K562 (cell line): ENCODE measurements around the gene RTN4. TPM values are rescaled to one million over a fixed set of nuclear protein-coding genes. Genes with fewer than 3 reads are reported as not detected.

ENCODE experiments used
- ATF6 ChIP-seq: sonication (generic); formaldehyde crosslinking; IDR thresholded peaks from 2 replicates; pipeline ENCODE4 v1.4.0; 2020; ENCODE audit warnings: mild to moderate bottlenecking, missing genetic modification reagents
- BRCA1 ChIP-seq, 2 experiments: fragments of 450-650 bp in 1 of 2; sonication (generic) in 1 of 2; formaldehyde crosslinking in 1 of 2; IDR thresholded peaks; 2 replicates each; pipeline versions ENCODE4 v1.5.0 to v1.6.1; 2017 to 2020; ENCODE audit warnings: mild to moderate bottlenecking in 1 of 2, missing genetic modification reagents in 1 of 2
- DEAF1 ChIP-seq: fragments of 450-650 bp; formaldehyde crosslinking; IDR thresholded peaks from 2 replicates; pipeline ENCODE4 v1.4.0; 2020; ENCODE audit warnings: mild to moderate bottlenecking, moderate library complexity
- FOS ChIP-seq: IDR thresholded peaks from 3 replicates; pipeline ENCODE4 v1.6.1; 2011; ENCODE audit not compliant: insufficient read length; ENCODE audit errors: extremely low read depth
- FOXK2 ChIP-seq, 2 experiments: fragments of 450-650 bp; IDR thresholded peaks in 1 of 2; conservative IDR thresholded peaks in 1 of 2; 2 replicates each; pipeline ENCODE4 v1.6.1; 2016; ENCODE audit warnings: low read depth in 2 of 2, mild to moderate bottlenecking in 1 of 2
- KLF10 ChIP-seq: fragments of 250-450 bp; sonication (Bioruptor Pico); IDR thresholded peaks from 2 replicates; pipeline ENCODE4 v1.6.1; 2021; ENCODE audit warnings: matching md5 sums
- MAX ChIP-seq: sonication (generic); formaldehyde crosslinking; IDR thresholded peaks from 2 replicates; pipeline ENCODE4 v1.9.0; 2022; ENCODE audit warnings: mild to moderate bottlenecking, missing genetic modification reagents
- NBN ChIP-seq: fragments of 450-650 bp; IDR thresholded peaks from 2 replicates; pipeline ENCODE4 v1.6.1; 2016; ENCODE audit warnings: low read depth, mild to moderate bottlenecking
- ZBTB5 ChIP-seq: fragments of 450-650 bp; IDR thresholded peaks from 2 replicates; pipeline ENCODE4 v1.6.1; 2017; ENCODE audit warnings: antibody characterized with exemption
- ZNF175 ChIP-seq: fragments of 200-800 bp; sonication (Bioruptor generic); IDR thresholded peaks from 2 replicates; pipeline ENCODE4 v1.6.1; 2016; ENCODE audit warnings: low read depth, mild to moderate bottlenecking, missing genetic modification characterization, missing compliant biosample characterization
- ZNF280A ChIP-seq: fragments of 450-650 bp; IDR thresholded peaks from 2 replicates; pipeline ENCODE4 v1.6.1; 2018; ENCODE audit warnings: mild to moderate bottlenecking, low read depth; ENCODE audit not compliant: partially characterized antibody
- ZNF57 ChIP-seq: fragments of 450-650 bp; formaldehyde crosslinking; IDR thresholded peaks from 2 replicates; pipeline ENCODE4 v1.4.0; 2020; ENCODE audit warnings: mild to moderate bottlenecking, moderate library complexity
- ZNF75A ChIP-seq: fragments of 450-650 bp; formaldehyde crosslinking; IDR thresholded peaks from 2 replicates; pipeline ENCODE4 v1.4.0; 2020; ENCODE audit warnings: mild to moderate bottlenecking
- polyA plus RNA-seq, 8 experiments: library from polyadenylated mRNA; depleted of rRNA in 4 of 8; stranded (reverse) in 5 of 8; unstranded in 3 of 8; fragments of >200 nt; fragmentation: Nextera tagmentation in 2 of 8; fragmentation: Illumina TruSeq in 1 of 8; extraction: Ambion mirVana in 2 of 8; extraction: Trizol in 1 of 8; gene quantifications; 2 replicates each; pipeline versions ENCODE4 v1.2.1 to v1.2.3, GENCODE V29; 2011 to 2014; ENCODE audit warnings: inconsistent platforms in 1 of 8, missing spikeins in 1 of 8
- total RNA-seq, 7 experiments: library from RNA; depleted of rRNA in 6 of 7; stranded (reverse); fragments of >200 nt in 6 of 7; fragmentation: Illumina TruSeq in 2 of 7; extraction: Trizol in 2 of 7; gene quantifications; 2 replicates each; pipeline versions ENCODE4 v1.2.1 to v1.2.3, GENCODE V29; 2011 to 2021; ENCODE audit warnings: low replicate concordance in 1 of 7
- TF ChIP-seq, protein P1 (sequence below): fragments of 250-450 bp; sonication (Bioruptor Pico); IDR thresholded peaks from 2 replicates; pipeline ENCODE4 v1.5.0; 2021; ENCODE audit warnings: mild to moderate bottlenecking, moderate library complexity

RTN4 gene
- total and polyA plus RNA-seq, 9 of the 15 experiments (the other 6 are each of a cell fraction or from before 2014, with no cell fraction given), result 73.0 to 248 (median 116) TPM

- TF ChIP-seq ATF6 (CRISPR knock-in tag) (peak; percentile 86; the same call in 1 of the 2 replicates), ZBTB5 (no peak), ZNF280A (no peak), KLF10 (CRISPR knock-in tag) (no peak), DEAF1 (CRISPR knock-in tag) (no peak; the same call in 1 of the 2 replicates), BRCA1 (IDR thresholded peaks at IDR 0.05) (no peak), BRCA1 (CRISPR knock-in tag; IDR thresholded peaks at IDR 0.05) (no peak), FOXK2 (conservative IDR thresholded peaks at IDR 0.05 in 1 of 2, IDR thresholded peaks at IDR 0.05 in 1 of 2; ENCODE audit: low read depth in 2 of 2) (peak in 1 of 2 experiments; percentile 28; a peak in 1 of 4 replicates), NBN (no peak; the same call in 1 of the 2 replicates), MAX (CRISPR knock-in tag) (peak; percentile 76), ZNF175 (CRISPR knock-in tag) (no peak), ZNF57 (CRISPR knock-in tag) (no peak), FOS (no peak), ZNF75A (CRISPR knock-in tag) (no peak)
- TF ChIP-seq, protein P1, sequence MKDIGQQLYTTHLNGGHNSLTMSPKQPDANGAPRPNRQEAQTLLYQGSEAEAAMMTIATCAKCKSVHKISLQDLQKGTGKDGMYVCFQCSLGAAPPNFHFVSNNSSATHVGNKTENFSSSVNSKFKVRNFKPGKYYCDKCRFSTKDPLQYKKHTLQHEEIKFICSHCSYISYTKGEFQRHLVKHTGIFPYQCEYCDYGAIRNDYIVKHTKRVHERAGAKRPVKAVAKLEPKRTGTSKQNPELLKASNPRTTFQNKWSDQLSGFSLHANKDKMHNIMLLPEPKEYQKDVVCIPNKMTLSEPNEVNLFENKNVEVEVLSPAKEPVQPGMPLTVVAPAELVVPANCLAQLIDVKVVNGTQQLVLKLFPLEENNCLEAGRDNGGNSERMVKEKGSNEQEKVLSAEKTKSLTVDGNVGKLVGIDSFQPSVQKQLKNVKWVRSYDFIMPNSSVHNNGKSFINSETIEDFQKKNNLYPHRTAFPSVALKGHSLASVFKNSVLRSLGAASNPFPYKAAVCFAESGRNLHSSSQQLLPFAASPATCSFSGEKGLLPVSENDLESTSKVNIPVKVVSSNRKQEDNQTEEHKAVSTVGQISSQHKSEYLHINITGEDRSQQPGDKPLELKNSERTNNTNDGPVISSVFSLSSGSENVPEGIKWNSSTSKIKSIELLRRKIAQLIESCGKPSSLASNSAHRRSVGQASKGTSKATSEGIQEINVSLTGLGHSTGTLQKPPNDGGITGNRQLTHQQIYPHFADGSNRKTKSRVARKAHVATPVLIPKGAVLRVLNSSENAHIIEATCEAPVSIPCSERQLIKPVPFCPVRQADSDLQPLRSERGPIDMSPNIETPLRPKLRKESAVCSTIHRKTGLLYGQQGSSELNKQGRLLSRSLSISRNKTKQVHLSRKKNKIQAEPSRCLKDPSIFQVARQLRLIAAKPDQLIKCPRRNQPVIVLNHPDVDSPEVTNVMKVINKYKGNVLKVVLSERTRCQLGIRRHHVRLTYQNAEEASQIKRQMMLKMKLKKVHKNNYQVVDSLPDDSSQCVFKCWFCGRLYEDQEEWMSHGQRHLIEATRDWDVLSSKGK (CRISPR knock-in tag), result no peak
Measured at GRCh38 chr2:55049043-55049820, 1.0 kb downstream of the RTN4 start (continued).
